Measurements from ENCODE around the gene STX5. TPM values are rescaled to one million over a fixed set of nuclear protein-coding genes. Genes with fewer than 3 reads are reported as not detected.

The STX5 gene
- total and polyA plus RNA-seq, 9 of the 15 experiments (the other 6 are each of a cell fraction or from before 2014, with no cell fraction given), result 2.8 to 28.6 (median 23.7) TPM

DNA sequence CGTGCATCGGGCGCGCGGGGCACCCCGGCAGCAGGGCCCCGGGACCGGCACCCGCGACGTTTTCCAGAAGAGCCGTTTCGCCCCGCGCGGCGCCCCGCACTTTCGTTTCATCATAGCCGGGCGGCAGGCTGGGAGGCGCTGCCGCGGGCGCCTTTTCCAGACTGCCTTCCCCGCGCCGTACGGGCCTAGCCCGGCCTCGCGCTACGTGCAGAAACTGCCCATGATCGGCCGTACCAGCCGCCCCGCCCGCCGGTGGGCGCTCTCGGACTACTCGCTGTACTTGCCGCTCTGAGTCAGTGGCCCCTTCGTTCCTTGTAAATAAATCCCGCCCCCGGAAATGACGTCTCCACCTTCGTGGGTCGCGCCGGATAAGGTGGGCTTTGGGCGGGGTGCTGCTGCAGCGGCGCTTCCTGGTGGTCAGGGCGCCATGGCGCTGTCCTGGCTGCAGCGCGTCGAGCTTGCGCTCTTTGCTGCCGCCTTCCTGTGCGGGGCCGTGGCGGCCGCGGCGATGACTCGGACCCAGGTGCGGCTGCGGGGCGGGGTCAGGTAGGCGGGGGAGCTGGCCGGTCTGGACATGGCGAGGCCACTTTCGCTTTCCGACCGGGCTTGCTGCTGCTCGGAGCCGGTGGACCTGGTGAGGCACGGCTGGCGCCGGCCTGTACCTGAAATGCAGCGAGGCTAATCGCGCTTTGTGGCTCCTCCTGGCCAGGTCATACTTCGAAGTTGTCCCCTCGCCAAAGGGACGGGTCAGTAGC is 44.7 kb downstream of the STX5 start, which contains the start of gene TMEM179B (continued):
- TF ChIP-seq, protein P1, sequence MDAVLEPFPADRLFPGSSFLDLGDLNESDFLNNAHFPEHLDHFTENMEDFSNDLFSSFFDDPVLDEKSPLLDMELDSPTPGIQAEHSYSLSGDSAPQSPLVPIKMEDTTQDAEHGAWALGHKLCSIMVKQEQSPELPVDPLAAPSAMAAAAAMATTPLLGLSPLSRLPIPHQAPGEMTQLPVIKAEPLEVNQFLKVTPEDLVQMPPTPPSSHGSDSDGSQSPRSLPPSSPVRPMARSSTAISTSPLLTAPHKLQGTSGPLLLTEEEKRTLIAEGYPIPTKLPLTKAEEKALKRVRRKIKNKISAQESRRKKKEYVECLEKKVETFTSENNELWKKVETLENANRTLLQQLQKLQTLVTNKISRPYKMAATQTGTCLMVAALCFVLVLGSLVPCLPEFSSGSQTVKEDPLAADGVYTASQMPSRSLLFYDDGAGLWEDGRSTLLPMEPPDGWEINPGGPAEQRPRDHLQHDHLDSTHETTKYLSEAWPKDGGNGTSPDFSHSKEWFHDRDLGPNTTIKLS (IDR thresholded peaks at IDR 0.05; ENCODE audit: borderline replicate concordance, low read depth), result peak; percentile 58; the same call in 1 of the 2 replicates
- peak; percentile 62 for TF ChIP-seq FOSL1 (tag; conservative IDR thresholded peaks at IDR 0.05)
- TF ChIP-seq, protein P2, sequence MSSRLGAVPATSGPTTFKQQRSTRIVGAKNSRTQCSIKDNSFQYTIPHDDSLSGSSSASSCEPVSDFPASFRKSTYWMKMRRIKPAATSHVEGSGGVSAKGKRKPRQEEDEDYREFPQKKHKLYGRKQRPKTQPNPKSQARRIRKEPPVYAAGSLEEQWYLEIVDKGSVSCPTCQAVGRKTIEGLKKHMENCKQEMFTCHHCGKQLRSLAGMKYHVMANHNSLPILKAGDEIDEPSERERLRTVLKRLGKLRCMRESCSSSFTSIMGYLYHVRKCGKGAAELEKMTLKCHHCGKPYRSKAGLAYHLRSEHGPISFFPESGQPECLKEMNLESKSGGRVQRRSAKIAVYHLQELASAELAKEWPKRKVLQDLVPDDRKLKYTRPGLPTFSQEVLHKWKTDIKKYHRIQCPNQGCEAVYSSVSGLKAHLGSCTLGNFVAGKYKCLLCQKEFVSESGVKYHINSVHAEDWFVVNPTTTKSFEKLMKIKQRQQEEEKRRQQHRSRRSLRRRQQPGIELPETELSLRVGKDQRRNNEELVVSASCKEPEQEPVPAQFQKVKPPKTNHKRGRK (tag; IDR thresholded peaks at IDR 0.05), result no peak
- TF ChIP-seq, protein P3, sequence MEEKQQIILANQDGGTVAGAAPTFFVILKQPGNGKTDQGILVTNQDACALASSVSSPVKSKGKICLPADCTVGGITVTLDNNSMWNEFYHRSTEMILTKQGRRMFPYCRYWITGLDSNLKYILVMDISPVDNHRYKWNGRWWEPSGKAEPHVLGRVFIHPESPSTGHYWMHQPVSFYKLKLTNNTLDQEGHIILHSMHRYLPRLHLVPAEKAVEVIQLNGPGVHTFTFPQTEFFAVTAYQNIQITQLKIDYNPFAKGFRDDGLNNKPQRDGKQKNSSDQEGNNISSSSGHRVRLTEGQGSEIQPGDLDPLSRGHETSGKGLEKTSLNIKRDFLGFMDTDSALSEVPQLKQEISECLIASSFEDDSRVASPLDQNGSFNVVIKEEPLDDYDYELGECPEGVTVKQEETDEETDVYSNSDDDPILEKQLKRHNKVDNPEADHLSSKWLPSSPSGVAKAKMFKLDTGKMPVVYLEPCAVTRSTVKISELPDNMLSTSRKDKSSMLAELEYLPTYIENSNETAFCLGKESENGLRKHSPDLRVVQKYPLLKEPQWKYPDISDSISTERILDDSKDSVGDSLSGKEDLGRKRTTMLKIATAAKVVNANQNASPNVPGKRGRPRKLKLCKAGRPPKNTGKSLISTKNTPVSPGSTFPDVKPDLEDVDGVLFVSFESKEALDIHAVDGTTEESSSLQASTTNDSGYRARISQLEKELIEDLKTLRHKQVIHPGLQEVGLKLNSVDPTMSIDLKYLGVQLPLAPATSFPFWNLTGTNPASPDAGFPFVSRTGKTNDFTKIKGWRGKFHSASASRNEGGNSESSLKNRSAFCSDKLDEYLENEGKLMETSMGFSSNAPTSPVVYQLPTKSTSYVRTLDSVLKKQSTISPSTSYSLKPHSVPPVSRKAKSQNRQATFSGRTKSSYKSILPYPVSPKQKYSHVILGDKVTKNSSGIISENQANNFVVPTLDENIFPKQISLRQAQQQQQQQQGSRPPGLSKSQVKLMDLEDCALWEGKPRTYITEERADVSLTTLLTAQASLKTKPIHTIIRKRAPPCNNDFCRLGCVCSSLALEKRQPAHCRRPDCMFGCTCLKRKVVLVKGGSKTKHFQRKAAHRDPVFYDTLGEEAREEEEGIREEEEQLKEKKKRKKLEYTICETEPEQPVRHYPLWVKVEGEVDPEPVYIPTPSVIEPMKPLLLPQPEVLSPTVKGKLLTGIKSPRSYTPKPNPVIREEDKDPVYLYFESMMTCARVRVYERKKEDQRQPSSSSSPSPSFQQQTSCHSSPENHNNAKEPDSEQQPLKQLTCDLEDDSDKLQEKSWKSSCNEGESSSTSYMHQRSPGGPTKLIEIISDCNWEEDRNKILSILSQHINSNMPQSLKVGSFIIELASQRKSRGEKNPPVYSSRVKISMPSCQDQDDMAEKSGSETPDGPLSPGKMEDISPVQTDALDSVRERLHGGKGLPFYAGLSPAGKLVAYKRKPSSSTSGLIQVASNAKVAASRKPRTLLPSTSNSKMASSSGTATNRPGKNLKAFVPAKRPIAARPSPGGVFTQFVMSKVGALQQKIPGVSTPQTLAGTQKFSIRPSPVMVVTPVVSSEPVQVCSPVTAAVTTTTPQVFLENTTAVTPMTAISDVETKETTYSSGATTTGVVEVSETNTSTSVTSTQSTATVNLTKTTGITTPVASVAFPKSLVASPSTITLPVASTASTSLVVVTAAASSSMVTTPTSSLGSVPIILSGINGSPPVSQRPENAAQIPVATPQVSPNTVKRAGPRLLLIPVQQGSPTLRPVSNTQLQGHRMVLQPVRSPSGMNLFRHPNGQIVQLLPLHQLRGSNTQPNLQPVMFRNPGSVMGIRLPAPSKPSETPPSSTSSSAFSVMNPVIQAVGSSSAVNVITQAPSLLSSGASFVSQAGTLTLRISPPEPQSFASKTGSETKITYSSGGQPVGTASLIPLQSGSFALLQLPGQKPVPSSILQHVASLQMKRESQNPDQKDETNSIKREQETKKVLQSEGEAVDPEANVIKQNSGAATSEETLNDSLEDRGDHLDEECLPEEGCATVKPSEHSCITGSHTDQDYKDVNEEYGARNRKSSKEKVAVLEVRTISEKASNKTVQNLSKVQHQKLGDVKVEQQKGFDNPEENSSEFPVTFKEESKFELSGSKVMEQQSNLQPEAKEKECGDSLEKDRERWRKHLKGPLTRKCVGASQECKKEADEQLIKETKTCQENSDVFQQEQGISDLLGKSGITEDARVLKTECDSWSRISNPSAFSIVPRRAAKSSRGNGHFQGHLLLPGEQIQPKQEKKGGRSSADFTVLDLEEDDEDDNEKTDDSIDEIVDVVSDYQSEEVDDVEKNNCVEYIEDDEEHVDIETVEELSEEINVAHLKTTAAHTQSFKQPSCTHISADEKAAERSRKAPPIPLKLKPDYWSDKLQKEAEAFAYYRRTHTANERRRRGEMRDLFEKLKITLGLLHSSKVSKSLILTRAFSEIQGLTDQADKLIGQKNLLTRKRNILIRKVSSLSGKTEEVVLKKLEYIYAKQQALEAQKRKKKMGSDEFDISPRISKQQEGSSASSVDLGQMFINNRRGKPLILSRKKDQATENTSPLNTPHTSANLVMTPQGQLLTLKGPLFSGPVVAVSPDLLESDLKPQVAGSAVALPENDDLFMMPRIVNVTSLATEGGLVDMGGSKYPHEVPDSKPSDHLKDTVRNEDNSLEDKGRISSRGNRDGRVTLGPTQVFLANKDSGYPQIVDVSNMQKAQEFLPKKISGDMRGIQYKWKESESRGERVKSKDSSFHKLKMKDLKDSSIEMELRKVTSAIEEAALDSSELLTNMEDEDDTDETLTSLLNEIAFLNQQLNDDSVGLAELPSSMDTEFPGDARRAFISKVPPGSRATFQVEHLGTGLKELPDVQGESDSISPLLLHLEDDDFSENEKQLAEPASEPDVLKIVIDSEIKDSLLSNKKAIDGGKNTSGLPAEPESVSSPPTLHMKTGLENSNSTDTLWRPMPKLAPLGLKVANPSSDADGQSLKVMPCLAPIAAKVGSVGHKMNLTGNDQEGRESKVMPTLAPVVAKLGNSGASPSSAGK (IDR thresholded peaks at IDR 0.05), result peak; percentile 51; the same call in 1 of the 2 replicates
- TF ChIP-seq, protein P4, sequence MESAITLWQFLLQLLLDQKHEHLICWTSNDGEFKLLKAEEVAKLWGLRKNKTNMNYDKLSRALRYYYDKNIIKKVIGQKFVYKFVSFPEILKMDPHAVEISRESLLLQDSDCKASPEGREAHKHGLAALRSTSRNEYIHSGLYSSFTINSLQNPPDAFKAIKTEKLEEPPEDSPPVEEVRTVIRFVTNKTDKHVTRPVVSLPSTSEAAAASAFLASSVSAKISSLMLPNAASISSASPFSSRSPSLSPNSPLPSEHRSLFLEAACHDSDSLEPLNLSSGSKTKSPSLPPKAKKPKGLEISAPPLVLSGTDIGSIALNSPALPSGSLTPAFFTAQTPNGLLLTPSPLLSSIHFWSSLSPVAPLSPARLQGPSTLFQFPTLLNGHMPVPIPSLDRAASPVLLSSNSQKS (CRISPR knock-in tag; IDR thresholded peaks at IDR 0.05), result no peak
- TF ChIP-seq, protein P5, sequence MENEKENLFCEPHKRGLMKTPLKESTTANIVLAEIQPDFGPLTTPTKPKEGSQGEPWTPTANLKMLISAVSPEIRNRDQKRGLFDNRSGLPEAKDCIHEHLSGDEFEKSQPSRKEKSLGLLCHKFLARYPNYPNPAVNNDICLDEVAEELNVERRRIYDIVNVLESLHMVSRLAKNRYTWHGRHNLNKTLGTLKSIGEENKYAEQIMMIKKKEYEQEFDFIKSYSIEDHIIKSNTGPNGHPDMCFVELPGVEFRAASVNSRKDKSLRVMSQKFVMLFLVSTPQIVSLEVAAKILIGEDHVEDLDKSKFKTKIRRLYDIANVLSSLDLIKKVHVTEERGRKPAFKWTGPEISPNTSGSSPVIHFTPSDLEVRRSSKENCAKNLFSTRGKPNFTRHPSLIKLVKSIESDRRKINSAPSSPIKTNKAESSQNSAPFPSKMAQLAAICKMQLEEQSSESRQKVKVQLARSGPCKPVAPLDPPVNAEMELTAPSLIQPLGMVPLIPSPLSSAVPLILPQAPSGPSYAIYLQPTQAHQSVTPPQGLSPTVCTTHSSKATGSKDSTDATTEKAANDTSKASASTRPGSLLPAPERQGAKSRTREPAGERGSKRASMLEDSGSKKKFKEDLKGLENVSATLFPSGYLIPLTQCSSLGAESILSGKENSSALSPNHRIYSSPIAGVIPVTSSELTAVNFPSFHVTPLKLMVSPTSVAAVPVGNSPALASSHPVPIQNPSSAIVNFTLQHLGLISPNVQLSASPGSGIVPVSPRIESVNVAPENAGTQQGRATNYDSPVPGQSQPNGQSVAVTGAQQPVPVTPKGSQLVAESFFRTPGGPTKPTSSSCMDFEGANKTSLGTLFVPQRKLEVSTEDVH (IDR thresholded peaks at IDR 0.05; ENCODE audit: low read depth, partially characterized antibody), result peak; percentile 87

Data from K562 (cell line).